ENCODE measurements around the gene VPS16.
"Not testable (repeated sequence)": the region's sequence is repeated elsewhere in the genome, so short reads cannot be mapped to it uniquely, and the experiment has no call there.

VPS16 gene

GRCh38 chr20:2807929-2808328, 32.6 kb upstream of the VPS16 start:
- DNase-seq: not testable (repeated sequence)

- no peak for DNase-seq
These were observed 30.9 kb upstream of the VPS16 start for GRCh38 chr20:2809690-2810089.

- DNase-seq: no peak
These were observed 28.4 kb upstream of the VPS16 start for GRCh38 chr20:2812189-2812588.

GRCh38 chr20:2814076-2814475, 26.5 kb upstream of the VPS16 start:
- no peak for DNase-seq

GRCh38 chr20:2814587-2815051, 25.9 kb upstream of the VPS16 start, which contains the start of gene C20orf141:
Gene C20orf141, plus strand, starts transcription at chr20:2814987. Its CDS starts 198 bp downstream, at chr20:2815185.
- DNase-seq: peak; percentile 85

- no peak for DNase-seq
These were observed 25.2 kb upstream of the VPS16 start for GRCh38 chr20:2815242-2815900.

GRCh38 chr20:2816030-2816582, 24.4 kb upstream of the VPS16 start, which contains the start of gene TMEM239:
Gene TMEM239, plus strand, starts transcription at chr20:2816364. Its CDS starts 191 bp downstream, at chr20:2816555.
- DNase-seq: no peak

- no peak for DNase-seq
These were observed 23.8 kb upstream of the VPS16 start for GRCh38 chr20:2816583-2817340.

- DNase-seq: no peak
These were observed 23.2 kb upstream of the VPS16 start for GRCh38 chr20:2817341-2817726.

GRCh38 chr20:2817891-2818595, 22.5 kb upstream of the VPS16 start:
- DNase-seq: no peak

- DNase-seq: no peak
These were observed 20.3 kb upstream of the VPS16 start for GRCh38 chr20:2820084-2820895.

- no peak for DNase-seq
These were observed 19.4 kb upstream of the VPS16 start for GRCh38 chr20:2820896-2821869.

GRCh38 chr20:2822073-2822472, 18.5 kb upstream of the VPS16 start:
- peak; percentile 58 for DNase-seq

- DNase-seq: no peak
These were observed 14.8 kb upstream of the VPS16 start for GRCh38 chr20:2825761-2826160.

- no peak for DNase-seq
These were observed 13.9 kb upstream of the VPS16 start for GRCh38 chr20:2826655-2827054.

GRCh38 chr20:2829376-2829775, 11.2 kb upstream of the VPS16 start:
- DNase-seq: no peak

GRCh38 chr20:2831206-2831605, 9.3 kb upstream of the VPS16 start:
- DNase-seq: not testable (repeated sequence)

GRCh38 chr20:2833761-2834160, 6.8 kb upstream of the VPS16 start:
- no peak for DNase-seq

GRCh38 chr20:2834401-2835110, 6.0 kb upstream of the VPS16 start:
- no peak for DNase-seq

GRCh38 chr20:2835331-2835796, 5.2 kb upstream of the VPS16 start:
- DNase-seq: no peak

Measured in hematopoietic multipotent progenitor cell treated with erythropoietin and hydrocortisone succinate and interleukin-3 and kit ligand, for 4 days (in vitro differentiated cells).